Endodermal cell (in vitro differentiated cells): ENCODE results near the gene ELAVL4. TPM values are rescaled to one million over a fixed set of nuclear protein-coding genes. Genes with fewer than 3 reads are reported as not detected.

ENCODE experiments used
- DNase-seq: peaks from one replicate; pipeline ENCODE4 v3.0.0-alpha.2; 2017
- H3K27ac ChIP-seq: 2 replicates; pipeline ENCODE4 v1.5.1; 2013; ENCODE audit warnings: mild to moderate bottlenecking, low read depth, low read length, moderate library complexity
- H3K27me3 ChIP-seq: 2 replicates; pipeline ENCODE4 v1.6.1; 2013; ENCODE audit warnings: mild to moderate bottlenecking, low read length, moderate library complexity; ENCODE audit not compliant: insufficient read depth, control insufficient read depth, poor library complexity, severe bottlenecking
- H3K36me3 ChIP-seq: 2 replicates; pipeline ENCODE4 v1.7.0; 2013; ENCODE audit warnings: mild to moderate bottlenecking, low read length, moderate library complexity; ENCODE audit not compliant: control insufficient read depth, insufficient read depth
- H3K4me1 ChIP-seq: one replicate; pipeline ENCODE4 v1.7.0; 2013; ENCODE audit warnings: low read length; ENCODE audit not compliant: control insufficient read depth, insufficient read depth
- H3K4me3 ChIP-seq: 2 replicates; pipeline ENCODE4 v1.5.1; 2013; ENCODE audit warnings: mild to moderate bottlenecking, low read length, moderate library complexity
- H3K9ac ChIP-seq: 2 replicates; pipeline ENCODE4 v1.6.1; 2013; ENCODE audit warnings: mild to moderate bottlenecking, low read length, moderate library complexity; ENCODE audit not compliant: poor library complexity, severe bottlenecking; ENCODE audit errors: extremely low read depth
- H3K9me3 ChIP-seq: 2 replicates; pipeline ENCODE4 v1.6.1; 2013; ENCODE audit warnings: mild to moderate bottlenecking, low read length, moderate library complexity; ENCODE audit not compliant: control insufficient read depth
- H3K27ac Mint-ChIP-seq: 2 replicates; pipeline ENCODE4 v1.8.0; 2020; ENCODE audit warnings: mixed read lengths
- H3K27me3 Mint-ChIP-seq: 2 replicates; pipeline ENCODE4 v1.8.0; 2021; ENCODE audit warnings: mild to moderate bottlenecking, mixed read lengths; ENCODE audit not compliant: insufficient read depth
- H3K36me3 Mint-ChIP-seq: 2 replicates; pipeline ENCODE4 v1.8.0; 2020; ENCODE audit warnings: low read depth, mixed read lengths
- H3K4me1 Mint-ChIP-seq: 2 replicates; pipeline ENCODE4 v1.8.0; 2020; ENCODE audit warnings: mixed read lengths
- H3K4me3 Mint-ChIP-seq: 2 replicates; pipeline ENCODE4 v1.8.0; 2020; ENCODE audit warnings: mild to moderate bottlenecking, moderate library complexity, mixed read lengths
- H3K9me3 Mint-ChIP-seq: 2 replicates; pipeline ENCODE4 v1.8.0; 2020; ENCODE audit warnings: mild to moderate bottlenecking, mixed read lengths
- CTCF ChIP-seq: fragments of 200-600 bp; sonication (generic); conservative IDR thresholded peaks from 2 replicates; pipeline ENCODE4 v1.5.0; 2021; ENCODE audit warnings: antibody characterized with exemption, mild to moderate bottlenecking
- WGBS, 2 experiments: methylation state at CpG; one replicate each; pipeline versions ENCODE4 v1.1.5 to v1.1.7; 2013; ENCODE audit warnings: missing lambda C conversion rate in 2 of 2, mixed read lengths in 1 of 2; ENCODE audit not compliant: insufficient coverage in 1 of 2, insufficient read length in 1 of 2; 5-methylcytosine and 5-hydroxymethylcytosine counted together
- total RNA-seq, 2 donors: library from RNA; stranded (reverse); fragmentation: NEBNext Ultra II Directional in 1 of 2; extraction: Animal tissue kit (Norgen Biotek cat#: 25700) in 1 of 2; gene quantifications; 2 replicates in 1 of 2; 3 replicates in 1 of 2; pipeline ENCODE4 v1.2.1, GENCODE V29; 2021

Gene ELAVL4
- total RNA-seq, 2 donors from 2014 or later, result 4.0 to 10.3 TPM

- Histone ChIP-seq H3K4me3 (no peak overlapping the region), H3K9ac (no peak overlapping the region), H3K36me3 (no peaks in the 10 kb centered on the region), H3K4me1 (peaks cover 7% of the 10 kb centered on the region), H3K27ac (no peak overlapping the region), H3K27me3 (peaks cover 40% of the 10 kb centered on the region), H3K9me3 (peaks cover 16% of the 10 kb centered on the region)
- peaks cover 56% of the 10 kb centered on the region for H3K27me3 Mint-ChIP-seq
- no peak overlapping the region for H3K27ac Mint-ChIP-seq
- H3K4me3 Mint-ChIP-seq, result no peak overlapping the region
- no peak for DNase-seq
- H3K36me3 Mint-ChIP-seq, result no peaks in the 10 kb centered on the region
- H3K4me1 Mint-ChIP-seq, result peaks cover 43% of the 10 kb centered on the region
- 67 to 72% methylated on average over 5 to 7 of the region's 7 CpGs for WGBS, 2 experiments
- no peaks in the 10 kb centered on the region for H3K9me3 Mint-ChIP-seq
- no peak for TF ChIP-seq CTCF
Observed at GRCh38 chr1:50175719-50176639, 67.3 kb downstream of the ELAVL4 start.

GRCh38 chr1:50177994-50178393, 69.3 kb downstream of the ELAVL4 start:
- Histone ChIP-seq H3K9me3 (peaks cover 8% of the 10 kb centered on the region), H3K36me3 (no peaks in the 10 kb centered on the region), H3K4me1 (peaks cover 7% of the 10 kb centered on the region), H3K27me3 (peaks cover 21% of the 10 kb centered on the region), H3K9ac (no peak overlapping the region), H3K4me3 (no peak overlapping the region), H3K27ac (no peak overlapping the region)
- Mint-ChIP-seq H3K36me3 (no peaks in the 10 kb centered on the region), H3K9me3 (no peaks in the 10 kb centered on the region), H3K27ac (no peak overlapping the region), H3K27me3 (peaks cover 47% of the 10 kb centered on the region), H3K4me1 (peaks cover 43% of the 10 kb centered on the region), H3K4me3 (no peak overlapping the region)
- WGBS, 2 experiments, result 76 to 100% methylated on average over 1 to 6 of the region's 6 CpGs
- no peak for DNase-seq
- no peak for TF ChIP-seq CTCF

GRCh38 chr1:50179639-50180038, 70.9 kb downstream of the ELAVL4 start:
- no peak overlapping the region for H3K9ac ChIP-seq
- no peaks in the 10 kb centered on the region for H3K36me3 Mint-ChIP-seq
- no peaks in the 10 kb centered on the region for H3K9me3 Mint-ChIP-seq
- no peak overlapping the region for H3K4me3 ChIP-seq
- H3K4me1 ChIP-seq, result peaks cover 7% of the 10 kb centered on the region
- peaks cover 46% of the 10 kb centered on the region for H3K27me3 Mint-ChIP-seq
- H3K27ac ChIP-seq, result no peak overlapping the region
- H3K9me3 ChIP-seq, result peaks cover 3% of the 10 kb centered on the region
- no peak overlapping the region for H3K27ac Mint-ChIP-seq
- peaks cover 51% of the 10 kb centered on the region for H3K4me1 Mint-ChIP-seq
- no peak for DNase-seq
- no peak for TF ChIP-seq CTCF
- WGBS, 2 experiments, result 75 to 79% methylated on average over 2 of the region's 2 CpGs
- H3K4me3 Mint-ChIP-seq, result no peak overlapping the region
- H3K36me3 ChIP-seq, result no peaks in the 10 kb centered on the region
- H3K27me3 ChIP-seq, result peaks cover 4% of the 10 kb centered on the region
